ENCODE measurements around the gene ZBTB20.

The ZBTB20 gene

DNA sequence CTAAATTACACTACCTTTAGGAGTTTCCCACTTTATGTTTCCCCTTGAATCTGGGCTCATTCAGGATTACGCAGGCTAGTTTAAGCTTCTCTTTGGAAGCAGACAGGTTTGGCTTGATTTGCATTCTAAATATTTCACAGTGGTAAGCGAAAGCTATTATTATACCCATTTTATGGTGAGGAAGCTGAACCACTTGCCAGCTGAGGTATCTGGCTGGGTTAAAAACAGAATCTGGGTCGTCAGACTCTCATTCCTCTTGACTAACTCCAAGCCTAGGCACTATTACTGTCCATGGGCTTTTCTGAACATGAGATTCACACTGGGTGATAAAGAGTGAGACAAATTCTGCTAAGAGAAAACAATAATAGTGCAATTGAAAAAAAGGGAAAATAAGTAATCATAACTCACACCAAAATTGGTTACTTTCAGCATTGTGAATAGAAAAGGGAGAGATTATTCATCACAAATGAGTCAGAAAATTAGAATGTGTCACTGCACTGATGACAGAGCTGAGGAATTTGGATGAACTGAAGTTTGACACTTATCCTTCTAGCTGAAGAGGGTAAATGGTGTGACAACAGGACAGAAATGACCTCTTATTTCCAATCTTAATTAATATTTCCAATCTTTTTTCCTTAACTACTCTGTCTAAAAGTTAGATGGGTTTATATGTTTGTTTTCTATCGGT, 642.0 kb downstream of the ZBTB20 start:
- no peak for DNase-seq (ENCODE audit: low spot score)
- TF ChIP-seq, protein P1, sequence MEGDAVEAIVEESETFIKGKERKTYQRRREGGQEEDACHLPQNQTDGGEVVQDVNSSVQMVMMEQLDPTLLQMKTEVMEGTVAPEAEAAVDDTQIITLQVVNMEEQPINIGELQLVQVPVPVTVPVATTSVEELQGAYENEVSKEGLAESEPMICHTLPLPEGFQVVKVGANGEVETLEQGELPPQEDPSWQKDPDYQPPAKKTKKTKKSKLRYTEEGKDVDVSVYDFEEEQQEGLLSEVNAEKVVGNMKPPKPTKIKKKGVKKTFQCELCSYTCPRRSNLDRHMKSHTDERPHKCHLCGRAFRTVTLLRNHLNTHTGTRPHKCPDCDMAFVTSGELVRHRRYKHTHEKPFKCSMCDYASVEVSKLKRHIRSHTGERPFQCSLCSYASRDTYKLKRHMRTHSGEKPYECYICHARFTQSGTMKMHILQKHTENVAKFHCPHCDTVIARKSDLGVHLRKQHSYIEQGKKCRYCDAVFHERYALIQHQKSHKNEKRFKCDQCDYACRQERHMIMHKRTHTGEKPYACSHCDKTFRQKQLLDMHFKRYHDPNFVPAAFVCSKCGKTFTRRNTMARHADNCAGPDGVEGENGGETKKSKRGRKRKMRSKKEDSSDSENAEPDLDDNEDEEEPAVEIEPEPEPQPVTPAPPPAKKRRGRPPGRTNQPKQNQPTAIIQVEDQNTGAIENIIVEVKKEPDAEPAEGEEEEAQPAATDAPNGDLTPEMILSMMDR (IDR thresholded peaks at IDR 0.05; ENCODE audit: extremely low read depth, missing control alignments): no peak

DNA sequence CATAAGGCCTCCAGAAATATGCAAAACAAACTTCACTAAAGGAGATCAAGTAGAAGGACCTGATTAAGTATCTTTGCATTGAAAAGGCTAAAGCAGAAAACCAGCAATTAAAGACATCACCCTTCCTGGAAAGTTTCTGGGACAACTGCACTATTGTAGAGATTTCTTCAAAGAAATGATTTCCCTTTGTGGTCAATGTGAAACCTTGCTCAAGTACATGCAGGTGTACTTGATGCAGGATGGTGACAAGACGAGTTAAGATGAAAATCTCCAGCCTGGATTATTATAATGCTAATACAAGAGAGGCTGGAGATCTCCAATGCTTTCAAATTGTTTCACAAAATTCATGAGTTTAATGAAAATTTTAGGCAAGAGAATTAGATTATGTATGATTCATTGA, 644.9 kb downstream of the ZBTB20 start:
- TF ChIP-seq, protein P1 (IDR thresholded peaks at IDR 0.05; ENCODE audit: extremely low read depth, missing control alignments): no peak
- DNase-seq (ENCODE audit: low spot score): no peak

DNA sequence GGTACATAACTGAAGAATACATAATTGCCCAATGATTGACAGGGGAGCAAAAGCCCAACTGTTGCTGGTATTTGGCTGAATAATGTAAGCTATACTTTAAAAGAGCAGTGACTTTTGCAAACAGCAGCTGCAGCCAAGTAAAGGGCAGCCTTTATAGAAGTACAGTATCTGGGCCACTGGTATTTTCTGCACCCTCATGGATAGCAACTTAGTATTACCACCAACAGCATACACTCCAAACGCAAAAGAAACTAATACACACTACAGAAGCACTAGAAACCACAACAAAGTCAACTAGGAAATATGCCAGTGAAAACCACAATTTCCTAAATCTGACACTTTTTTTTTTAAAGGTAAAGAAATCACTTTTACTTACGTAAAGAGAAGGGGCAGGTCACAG, 647.1 kb downstream of the ZBTB20 start:
- TF ChIP-seq, protein P1 (IDR thresholded peaks at IDR 0.05; ENCODE audit: extremely low read depth, missing control alignments): no peak
- no peak for DNase-seq (ENCODE audit: low spot score)

DNA sequence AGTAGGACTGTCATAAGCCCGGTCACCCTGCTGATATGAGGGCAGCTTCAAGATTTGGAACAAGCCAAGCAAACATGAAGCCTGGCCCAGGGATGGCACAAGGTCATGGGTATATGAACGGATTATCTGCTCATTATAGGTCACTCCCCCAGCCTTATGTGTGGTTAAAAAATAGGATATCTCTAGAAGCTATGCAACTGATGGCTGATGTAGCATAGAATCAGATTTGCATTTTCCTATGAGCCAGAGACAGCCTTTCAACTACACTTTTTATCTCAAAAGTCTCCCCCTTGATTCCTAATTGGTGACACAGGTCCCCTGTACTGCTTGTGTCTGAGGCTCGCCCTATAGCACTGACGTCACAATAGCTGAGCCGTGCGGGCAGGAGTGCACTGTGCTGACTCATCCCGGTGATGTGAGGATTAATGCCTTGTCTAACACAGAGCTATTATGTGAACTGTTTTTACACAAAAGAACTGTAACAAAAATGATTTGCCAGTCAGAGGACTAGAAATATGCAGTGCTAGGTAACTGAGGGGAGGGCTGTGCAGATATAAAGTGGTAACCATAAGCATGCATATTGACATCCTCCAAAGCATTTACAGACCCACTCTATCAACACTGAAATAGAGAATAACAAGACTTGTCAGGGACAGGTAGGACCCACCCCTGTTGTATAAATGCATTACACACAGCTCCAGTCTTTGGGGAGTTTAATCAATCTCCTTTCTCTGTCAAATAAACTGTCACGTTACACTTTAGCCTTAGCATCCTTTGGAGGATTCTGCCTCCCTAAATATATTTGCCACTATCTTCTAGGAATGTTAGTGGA, 648.3 kb downstream of the ZBTB20 start:
- DNase-seq (ENCODE audit: low spot score): no peak
- TF ChIP-seq, protein P1 (IDR thresholded peaks at IDR 0.05; ENCODE audit: extremely low read depth, missing control alignments): no peak

DNA sequence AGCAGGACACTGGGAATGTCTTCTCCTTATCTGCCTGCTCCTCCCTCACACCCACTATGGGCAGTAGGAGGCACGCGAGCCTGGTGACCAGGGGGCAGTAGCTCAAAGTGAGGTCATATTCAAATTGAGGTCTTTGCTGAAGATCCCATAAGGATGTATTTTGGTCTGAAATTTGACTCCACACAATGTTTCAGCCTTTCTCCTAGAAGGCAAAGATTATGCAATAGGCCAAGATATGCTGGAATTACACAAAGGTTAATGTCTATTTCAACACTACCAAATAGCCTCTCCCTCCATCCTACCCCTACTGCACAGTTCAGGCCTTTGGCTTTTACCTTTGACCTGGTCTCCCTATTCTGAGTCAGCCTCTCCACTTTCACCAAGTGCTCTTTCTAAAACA, 650.2 kb downstream of the ZBTB20 start:
- DNase-seq (ENCODE audit: low spot score): no peak
- TF ChIP-seq, protein P1 (IDR thresholded peaks at IDR 0.05; ENCODE audit: extremely low read depth, missing control alignments): no peak

DNA sequence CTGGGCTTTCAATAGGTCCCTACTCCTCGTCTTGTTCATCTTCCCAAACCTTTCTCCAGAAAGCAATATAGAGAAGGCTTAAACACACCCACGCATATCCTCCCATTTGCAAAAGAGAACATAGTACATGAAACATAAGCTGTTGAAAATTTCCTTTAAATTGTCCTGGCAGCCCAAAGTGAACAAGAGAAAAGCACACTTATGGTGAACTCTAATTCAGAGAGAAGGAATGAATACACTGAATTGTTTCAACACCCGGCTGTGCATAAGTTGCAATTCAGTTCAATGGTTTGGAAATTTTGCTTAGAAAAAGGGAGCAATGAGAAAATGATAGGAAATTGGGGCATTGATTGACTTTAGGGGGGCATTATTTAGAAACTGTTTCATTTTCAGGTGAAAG, 650.6 kb downstream of the ZBTB20 start:
- TF ChIP-seq, protein P1 (IDR thresholded peaks at IDR 0.05; ENCODE audit: extremely low read depth, missing control alignments): no peak
- no peak for DNase-seq (ENCODE audit: low spot score)

DNA sequence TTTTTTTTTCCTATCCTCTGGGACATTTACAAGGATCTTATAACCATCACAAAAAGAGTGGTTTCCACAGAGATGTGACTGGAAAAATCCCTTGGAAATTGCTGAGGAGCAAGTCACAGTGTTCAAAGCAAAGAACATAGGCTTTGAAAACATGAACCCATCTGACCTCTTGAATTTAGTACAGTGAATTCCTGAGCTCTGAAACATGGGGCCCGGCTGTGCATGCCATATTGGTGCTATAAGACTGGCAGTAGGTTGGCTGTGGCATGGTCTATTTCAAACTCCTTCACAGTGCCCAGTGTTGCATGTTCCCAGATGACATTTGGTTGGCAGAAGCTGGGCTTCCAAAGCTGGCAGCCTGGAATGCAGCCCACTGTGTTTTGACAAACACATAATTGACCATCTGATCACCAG, 651.1 kb downstream of the ZBTB20 start:
- DNase-seq (ENCODE audit: low spot score): no peak

More for the DNA sequence above, 651.1 kb downstream of the ZBTB20 start:
- TF ChIP-seq, protein P1 (IDR thresholded peaks at IDR 0.05; ENCODE audit: extremely low read depth, missing control alignments): no peak

Data from GM20000 (cell line).